Fibroblast of lung (primary cell): ENCODE results near the gene ANGEL2. TPM values are rescaled to one million over a fixed set of nuclear protein-coding genes. Genes with fewer than 3 reads are reported as not detected.

Experiments
- DNase-seq, 2 donors: peaks; one replicate each; pipeline versions ENCODE4 v3.0.0 to v3.0.0-alpha.2; 2010; ENCODE audit warnings: low read depth in 2 of 2
- H2AFZ ChIP-seq: 2 replicates; pipeline ENCODE4 v1.5.1; 2012; ENCODE audit warnings: low read length, control low read depth, inconsistent platforms
- H3K27ac ChIP-seq: 2 replicates; pipeline ENCODE4 v1.5.1; 2011; ENCODE audit warnings: low read length, control low read depth; ENCODE audit not compliant: insufficient read depth
- H3K27me3 ChIP-seq: 2 replicates; pipeline ENCODE4 v1.5.1; 2011; ENCODE audit warnings: mild to moderate bottlenecking, low read length; ENCODE audit not compliant: control insufficient read depth, insufficient read depth
- H3K36me3 ChIP-seq: 2 replicates; pipeline ENCODE4 v1.5.1; 2011; ENCODE audit warnings: low read length; ENCODE audit not compliant: control insufficient read depth, insufficient read depth
- H3K4me1 ChIP-seq: 2 replicates; pipeline ENCODE4 v1.5.1; 2011; ENCODE audit warnings: low read length; ENCODE audit not compliant: control insufficient read depth, insufficient read depth; ENCODE audit errors: extremely low read depth
- H3K4me2 ChIP-seq: 2 replicates; pipeline ENCODE4 v1.5.1; 2011; ENCODE audit warnings: low read length, control low read depth; ENCODE audit not compliant: insufficient read depth; ENCODE audit errors: extremely low read depth
- H3K4me3 ChIP-seq, 4 experiments: fragments of 200-600 bp in 1 of 4; sonication (generic) in 1 of 4; replicated peaks in 1 of 4; 2 replicates each; pipeline ENCODE4 v1.5.1; 2011 to 2016; ENCODE audit warnings: low read length in 4 of 4, low read depth in 3 of 4, mild to moderate bottlenecking in 3 of 4, control low read depth in 2 of 4, inconsistent platforms in 1 of 4, mixed read lengths in 1 of 4; ENCODE audit not compliant: insufficient read depth in 1 of 4; ENCODE audit errors: control extremely low read depth in 1 of 4
- H3K79me2 ChIP-seq: 2 replicates; pipeline ENCODE4 v1.5.1; 2012; ENCODE audit warnings: mild to moderate bottlenecking, low read length, inconsistent platforms; ENCODE audit not compliant: control insufficient read depth, insufficient read depth
- H3K9ac ChIP-seq: 2 replicates; pipeline ENCODE4 v1.5.1; 2011; ENCODE audit warnings: mild to moderate bottlenecking, low read length, control low read depth; ENCODE audit not compliant: insufficient read depth
- H3K9me3 ChIP-seq: 2 replicates; pipeline ENCODE4 v1.5.1; 2012; ENCODE audit warnings: low read depth, low read length; ENCODE audit not compliant: control insufficient read depth, insufficient read depth
- H4K20me1 ChIP-seq: 2 replicates; pipeline ENCODE4 v1.5.1; 2011; ENCODE audit warnings: low read length; ENCODE audit not compliant: control insufficient read depth, insufficient read depth; ENCODE audit errors: extremely low read depth
- CTCF ChIP-seq, 2 donors: IDR thresholded peaks in 1 of 2; conservative IDR thresholded peaks in 1 of 2; 1 replicate in 1 of 2; 2 replicates in 1 of 2; pipeline ENCODE4 v1.5.1; 2011 to 2012; ENCODE audit warnings: low read length in 2 of 2, control low read depth in 1 of 2, inconsistent platforms in 1 of 2, low read depth in 1 of 2, mild to moderate bottlenecking in 1 of 2
- EZH2 ChIP-seq: IDR thresholded peaks from 2 replicates; pipeline ENCODE4 v1.5.1; 2012; ENCODE audit warnings: low read length, control low read depth, mild to moderate bottlenecking; ENCODE audit errors: missing control alignments
- polyA plus RNA-seq, 2 donors: library from polyadenylated mRNA; depleted of rRNA in 1 of 2; stranded (reverse) in 1 of 2; unstranded in 1 of 2; fragments of >200 nt; gene quantifications; 2 replicates each; pipeline ENCODE4 v1.2.1, GENCODE V29; 2011 to 2012; ENCODE audit warnings: missing spikeins in 1 of 2
- total RNA-seq: library from RNA; depleted of rRNA; stranded (reverse); fragments of >200 nt; gene quantifications from 2 replicates; pipeline ENCODE4 v1.2.1, GENCODE V29; 2014

Gene ANGEL2
- total and polyA plus RNA-seq, 2 donors (not counting 1 experiment from before 2014, with no cell fraction given) = 21.1 to 71.5 TPM

- H2AFZ ChIP-seq = no peak overlapping the region
- DNase-seq = no peak
- no peaks in the 10 kb centered on the region for H3K79me2 ChIP-seq
- H3K27ac ChIP-seq = no peak overlapping the region
- H3K4me2 ChIP-seq = no peak overlapping the region
- no peaks in the 10 kb centered on the region for H3K27me3 ChIP-seq
- TF ChIP-seq EZH2 (no peak), CTCF (conservative IDR thresholded peaks at IDR 0.05 in 1 of 2, IDR thresholded peaks at IDR 0.05 in 1 of 2; ENCODE audit: low read depth in 1 of 2, low read length in 2 of 2) (no peak)
- no peaks in the 10 kb centered on the region for H4K20me1 ChIP-seq
- no peaks in the 10 kb centered on the region for H3K36me3 ChIP-seq
- no peak overlapping the region for H3K4me3 ChIP-seq
- H3K9ac ChIP-seq = no peak overlapping the region
- H3K9me3 ChIP-seq = no peaks in the 10 kb centered on the region
- H3K4me1 ChIP-seq = no peaks in the 10 kb centered on the region
Measured at GRCh38 chr1:212971312-212971711, 44.4 kb downstream of the ANGEL2 start.

- Histone ChIP-seq H2AFZ (no peak overlapping the region), H3K27me3 (no peaks in the 10 kb centered on the region), H3K4me1 (no peaks in the 10 kb centered on the region), H3K27ac (no peak overlapping the region), H3K9ac (no peak overlapping the region), H3K79me2 (no peaks in the 10 kb centered on the region), H3K4me3 (no peak overlapping the region), H3K36me3 (no peaks in the 10 kb centered on the region), H3K9me3 (no peaks in the 10 kb centered on the region), H3K4me2 (no peak overlapping the region), H4K20me1 (no peaks in the 10 kb centered on the region)
- TF ChIP-seq EZH2 = no peak
- no peak for TF ChIP-seq CTCF (conservative IDR thresholded peaks at IDR 0.05 in 1 of 2, IDR thresholded peaks at IDR 0.05 in 1 of 2; ENCODE audit: low read depth in 1 of 2, low read length in 2 of 2)
- no peak for DNase-seq
Measured at GRCh38 chr1:212970085-212970484, 45.6 kb downstream of the ANGEL2 start.

GRCh38 chr1:212968368-212968863, 47.3 kb downstream of the ANGEL2 start:
- no peak overlapping the region for H2AFZ ChIP-seq
- no peaks in the 10 kb centered on the region for H3K36me3 ChIP-seq
- TF ChIP-seq EZH2 = no peak
- TF ChIP-seq CTCF (conservative IDR thresholded peaks at IDR 0.05 in 1 of 2, IDR thresholded peaks at IDR 0.05 in 1 of 2; ENCODE audit: low read depth in 1 of 2, low read length in 2 of 2) = no peak
- H3K4me1 ChIP-seq = no peaks in the 10 kb centered on the region
- no peaks in the 10 kb centered on the region for H4K20me1 ChIP-seq
- H3K9ac ChIP-seq = no peak overlapping the region
- no peak overlapping the region for H3K27ac ChIP-seq
- no peaks in the 10 kb centered on the region for H3K27me3 ChIP-seq
- no peaks in the 10 kb centered on the region for H3K79me2 ChIP-seq
- H3K4me2 ChIP-seq = no peak overlapping the region
- no peak overlapping the region for H3K4me3 ChIP-seq
- no peaks in the 10 kb centered on the region for H3K9me3 ChIP-seq
- DNase-seq = no peak
